ENCODE results near the gene SORCS2.

The SORCS2 gene

GRCh38 chr4:7698584-7698983 lies 506.2 kb downstream of the SORCS2 start:
- DNase-seq (ENCODE audit: extremely low spot score) = no peak
- ChIA-PET POLR2A (no interaction called here), CTCF (no interaction called here)
- TF ChIP-seq L3MBTL2 (conservative IDR thresholded peaks at IDR 0.05) (no peak), CTBP1 (IDR thresholded peaks at IDR 0.05; ENCODE audit: borderline replicate concordance) (no peak), FOXA1 (IDR thresholded peaks at IDR 0.05) (no peak), HDGF (IDR thresholded peaks at IDR 0.05; ENCODE audit: borderline replicate concordance) (no peak), SP1 (IDR thresholded peaks at IDR 0.05) (no peak), PKNOX1 (IDR thresholded peaks at IDR 0.05) (no peak), ZNF384 (IDR thresholded peaks at IDR 0.05) (no peak), ARNT (IDR thresholded peaks at IDR 0.05) (no peak), SUZ12 (IDR thresholded peaks at IDR 0.05) (no peak), FOXM1 (IDR thresholded peaks at IDR 0.05; ENCODE audit: borderline replicate concordance) (no peak), FOXK2 (IDR thresholded peaks at IDR 0.05) (no peak), NFRKB (IDR thresholded peaks at IDR 0.05) (no peak), ELF4 (IDR thresholded peaks at IDR 0.05) (no peak), TARDBP (IDR thresholded peaks at IDR 0.05) (no peak), BHLHE40 (IDR thresholded peaks at IDR 0.05; ENCODE audit: borderline replicate concordance) (no peak), LEF1 (IDR thresholded peaks at IDR 0.05; ENCODE audit: borderline replicate concordance) (no peak)

GRCh38 chr4:7699031-7699430 lies 506.7 kb downstream of the SORCS2 start:
- TF ChIP-seq LEF1 (IDR thresholded peaks at IDR 0.05; ENCODE audit: borderline replicate concordance) (no peak), SP1 (IDR thresholded peaks at IDR 0.05) (no peak), ELF4 (IDR thresholded peaks at IDR 0.05) (no peak), PKNOX1 (IDR thresholded peaks at IDR 0.05) (no peak), ZNF384 (IDR thresholded peaks at IDR 0.05) (no peak), FOXA1 (IDR thresholded peaks at IDR 0.05) (no peak), NFRKB (IDR thresholded peaks at IDR 0.05) (no peak), HDGF (IDR thresholded peaks at IDR 0.05; ENCODE audit: borderline replicate concordance) (no peak), SUZ12 (IDR thresholded peaks at IDR 0.05) (no peak), FOXK2 (IDR thresholded peaks at IDR 0.05) (no peak), FOXM1 (IDR thresholded peaks at IDR 0.05; ENCODE audit: borderline replicate concordance) (no peak), ARNT (IDR thresholded peaks at IDR 0.05) (no peak)
- ChIA-PET CTCF (no interaction called here), POLR2A (no interaction called here)
- no peak for DNase-seq (ENCODE audit: extremely low spot score)

- TF ChIP-seq FOXA1 (IDR thresholded peaks at IDR 0.05) = no peak
- no peak for TF ChIP-seq HDGF (IDR thresholded peaks at IDR 0.05; ENCODE audit: borderline replicate concordance)
- TF ChIP-seq ELF4 (IDR thresholded peaks at IDR 0.05) = no peak
- TF ChIP-seq SP1 (IDR thresholded peaks at IDR 0.05) = no peak
- TF ChIP-seq TARDBP (IDR thresholded peaks at IDR 0.05) = no peak
- TF ChIP-seq SUZ12 (IDR thresholded peaks at IDR 0.05) = no peak
- no peak for TF ChIP-seq CTBP1 (IDR thresholded peaks at IDR 0.05; ENCODE audit: borderline replicate concordance)
- TF ChIP-seq ZNF384 (IDR thresholded peaks at IDR 0.05) = no peak
- no peak for TF ChIP-seq BHLHE40 (IDR thresholded peaks at IDR 0.05; ENCODE audit: borderline replicate concordance)
- TF ChIP-seq FOXK2 (IDR thresholded peaks at IDR 0.05) = no peak
- no peak for TF ChIP-seq ARNT (IDR thresholded peaks at IDR 0.05)
- no peak for TF ChIP-seq FOXM1 (IDR thresholded peaks at IDR 0.05; ENCODE audit: borderline replicate concordance)
- TF ChIP-seq L3MBTL2 (conservative IDR thresholded peaks at IDR 0.05) = no peak
- TF ChIP-seq NFRKB (IDR thresholded peaks at IDR 0.05) = no peak
- TF ChIP-seq PKNOX1 (IDR thresholded peaks at IDR 0.05) = no peak
- TF ChIP-seq LEF1 (IDR thresholded peaks at IDR 0.05; ENCODE audit: borderline replicate concordance) = no peak
- ChIA-PET POLR2A (no interaction called here), CTCF (interaction anchor here (0.7 kb wide), 1 partner anchor 845 kb away, joined by 3 read pairs; no protein-coding TSS in a partner anchor)
- DNase-seq (ENCODE audit: extremely low spot score) = no peak
Observed at GRCh38 chr4:7699825-7700224, 507.5 kb downstream of the SORCS2 start.

- no peak for DNase-seq (ENCODE audit: extremely low spot score)
- CTCF ChIA-PET = interaction anchor here (0.7 kb wide), 1 partner anchor 845 kb away, joined by 3 read pairs; no protein-coding TSS in a partner anchor
- TF ChIP-seq SP1 (IDR thresholded peaks at IDR 0.05) = no peak
- TF ChIP-seq ARNT (IDR thresholded peaks at IDR 0.05) = no peak
- TF ChIP-seq FOXA1 (IDR thresholded peaks at IDR 0.05) = no peak
- TF ChIP-seq CTBP1 (IDR thresholded peaks at IDR 0.05; ENCODE audit: borderline replicate concordance) = no peak
- no peak for TF ChIP-seq BHLHE40 (IDR thresholded peaks at IDR 0.05; ENCODE audit: borderline replicate concordance)
- no peak for TF ChIP-seq NFRKB (IDR thresholded peaks at IDR 0.05)
- no peak for TF ChIP-seq SUZ12 (IDR thresholded peaks at IDR 0.05)
- TF ChIP-seq ZNF384 (IDR thresholded peaks at IDR 0.05) = no peak
- TF ChIP-seq HDGF (IDR thresholded peaks at IDR 0.05; ENCODE audit: borderline replicate concordance) = no peak
- POLR2A ChIA-PET = no interaction called here
Observed at GRCh38 chr4:7700665-7701064, 508.3 kb downstream of the SORCS2 start.

- TF ChIP-seq ZNF384 (IDR thresholded peaks at IDR 0.05) = no peak
- no peak for TF ChIP-seq LEF1 (IDR thresholded peaks at IDR 0.05; ENCODE audit: borderline replicate concordance)
- TF ChIP-seq PKNOX1 (IDR thresholded peaks at IDR 0.05) = no peak
- TF ChIP-seq ARNT (IDR thresholded peaks at IDR 0.05) = no peak
- no peak for TF ChIP-seq HDGF (IDR thresholded peaks at IDR 0.05; ENCODE audit: borderline replicate concordance)
- TF ChIP-seq FOXM1 (IDR thresholded peaks at IDR 0.05; ENCODE audit: borderline replicate concordance) = no peak
- TF ChIP-seq BHLHE40 (IDR thresholded peaks at IDR 0.05; ENCODE audit: borderline replicate concordance) = no peak
- no peak for TF ChIP-seq FOXK2 (IDR thresholded peaks at IDR 0.05)
- no peak for TF ChIP-seq NFRKB (IDR thresholded peaks at IDR 0.05)
- TF ChIP-seq L3MBTL2 (conservative IDR thresholded peaks at IDR 0.05) = no peak
- no peak for TF ChIP-seq TARDBP (IDR thresholded peaks at IDR 0.05)
- no peak for TF ChIP-seq CTBP1 (IDR thresholded peaks at IDR 0.05; ENCODE audit: borderline replicate concordance)
- no peak for TF ChIP-seq FOXA1 (IDR thresholded peaks at IDR 0.05)
- TF ChIP-seq SUZ12 (IDR thresholded peaks at IDR 0.05) = no peak
- no peak for TF ChIP-seq SP1 (IDR thresholded peaks at IDR 0.05)
- TF ChIP-seq ELF4 (IDR thresholded peaks at IDR 0.05) = no peak
- CTCF ChIA-PET = no interaction called here
- POLR2A ChIA-PET = no interaction called here
- DNase-seq (ENCODE audit: extremely low spot score) = no peak
Observed at GRCh38 chr4:7701866-7702649, 509.7 kb downstream of the SORCS2 start.
